ENCODE data around the gene FCRL2. TPM values are rescaled to one million over a fixed set of nuclear protein-coding genes. Genes with fewer than 3 reads are reported as not detected.

FCRL2 gene
- total RNA-seq, 1 donor from 2014 or later, result not detected

DNA sequence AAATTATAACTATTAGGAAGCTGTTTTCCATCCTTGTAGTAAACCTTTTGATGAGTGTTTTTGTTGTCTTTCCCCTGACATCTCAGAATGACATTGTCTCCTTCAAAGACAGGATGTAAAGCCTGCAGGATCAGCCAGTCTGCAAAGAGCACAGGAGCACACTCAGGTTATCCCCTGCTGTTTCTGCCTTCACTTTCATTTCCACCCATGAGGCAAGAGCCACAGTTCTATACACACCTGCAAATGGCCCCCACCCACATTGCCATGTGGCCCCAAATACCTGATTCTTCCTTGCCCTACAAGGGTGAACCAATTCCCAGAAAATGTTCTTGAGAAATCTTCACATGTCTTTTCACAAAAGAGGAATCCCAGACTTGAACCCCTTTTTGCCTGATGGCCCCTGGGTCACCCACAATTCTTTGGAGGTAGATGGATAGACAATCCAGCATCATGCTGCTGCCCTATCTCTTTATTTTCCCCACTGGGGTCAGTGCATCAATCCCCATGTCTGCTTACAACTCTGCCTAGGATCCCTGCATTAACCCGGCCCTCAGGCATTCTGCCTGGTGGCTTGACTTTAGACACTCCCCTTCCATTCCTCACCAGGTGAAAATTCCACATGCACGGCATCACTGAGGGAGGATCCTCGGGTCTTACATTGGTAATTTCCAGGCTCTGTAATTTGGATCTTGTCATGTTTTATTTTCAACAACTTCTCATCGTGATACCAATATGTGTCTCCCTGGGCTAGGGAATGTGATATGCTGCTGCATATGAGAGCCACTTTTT is 79.0 kb downstream of the FCRL2 start:
- no peak for DNase-seq (ENCODE audit: low spot score in 2 of 2)
- Histone ChIP-seq H3K27me3 (no peaks in the 10 kb centered on the region), H3K4me1 (no peaks in the 10 kb centered on the region), H3K27ac (no peak overlapping the region), H3K4me3 (no peak overlapping the region), H3K9me3 (no peaks in the 10 kb centered on the region), H3K36me3 (no peaks in the 10 kb centered on the region)
- no peak for TF ChIP-seq CTCF (IDR thresholded peaks at IDR 0.05)
- intact Hi-C loops (cut with DNase I), result no loop called here

GRCh38 chr1:157696966-157697628 is 79.8 kb downstream of the FCRL2 start:
- H3K36me3 ChIP-seq, result no peaks in the 10 kb centered on the region
- TF ChIP-seq CTCF (IDR thresholded peaks at IDR 0.05), result no peak
- H3K4me3 ChIP-seq, result no peak overlapping the region
- H3K4me1 ChIP-seq, result no peaks in the 10 kb centered on the region
- intact Hi-C loops (cut with DNase I), result no loop called here
- H3K27me3 ChIP-seq, result no peaks in the 10 kb centered on the region
- no peak for DNase-seq (ENCODE audit: low spot score in 2 of 2)
- H3K9me3 ChIP-seq, result no peaks in the 10 kb centered on the region
- no peak overlapping the region for H3K27ac ChIP-seq

Other genes with a start within 250 kb of the FCRL2 start
- gene FCRL5, start 224.6 kb downstream of the FCRL2 start, total RNA-seq, result not detected
- not detected for gene FCRL4, start 179.0 kb downstream of the FCRL2 start, total RNA-seq
- not detected for gene FCRL3, start 76.4 kb downstream of the FCRL2 start, total RNA-seq
- gene FCRL1, start 43.0 kb upstream of the FCRL2 start, total RNA-seq, result not detected
- gene CD5L, start 64.7 kb upstream of the FCRL2 start, total RNA-seq, result not detected
- 114 TPM for gene KIRREL1, start 216.5 kb upstream of the FCRL2 start, total RNA-seq